Left renal cortex interstitium (tissue), 4 donors: ENCODE measurements around the gene TMPRSS11F. TPM values are rescaled to one million over a fixed set of nuclear protein-coding genes. Genes with fewer than 3 reads are reported as not detected.

Experiments used
- DNase-seq, 4 donors: peaks; one replicate each; pipeline ENCODE4 v3.0.0-alpha.2; 2013; ENCODE audit warnings: low read depth in 4 of 4, low spot score in 2 of 4, missing footprints in 1 of 4
- polyA plus RNA-seq, 4 donors: library from polyadenylated mRNA; unstranded; fragments of 120-200 nt; gene quantifications; one replicate each; pipeline ENCODE4 v1.2.1, GENCODE V29; 2013; ENCODE audit not compliant: insufficient read length in 4 of 4

TMPRSS11F gene
- polyA plus RNA-seq, 4 donors = not detected

DNA sequence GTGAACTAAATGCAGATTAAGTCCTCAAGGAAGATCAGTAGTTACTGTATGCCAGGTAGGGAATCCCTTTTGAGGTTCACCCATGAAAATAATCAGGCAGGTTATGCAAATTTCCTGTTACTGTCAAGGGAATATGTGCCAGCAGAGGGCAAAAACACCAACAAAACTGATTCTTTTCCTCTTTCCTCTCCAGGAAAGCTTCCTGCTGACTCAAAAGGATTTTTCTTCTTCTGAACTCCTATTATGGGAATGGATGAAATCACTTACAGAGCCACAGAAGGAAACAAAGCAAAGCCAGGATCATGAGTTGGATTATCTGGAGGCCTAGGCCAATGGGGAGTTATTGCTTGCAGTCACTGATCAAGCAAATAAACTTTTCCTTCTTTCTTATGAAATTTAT is 49.7 kb downstream of the TMPRSS11F start:
- no peak for DNase-seq

DNA sequence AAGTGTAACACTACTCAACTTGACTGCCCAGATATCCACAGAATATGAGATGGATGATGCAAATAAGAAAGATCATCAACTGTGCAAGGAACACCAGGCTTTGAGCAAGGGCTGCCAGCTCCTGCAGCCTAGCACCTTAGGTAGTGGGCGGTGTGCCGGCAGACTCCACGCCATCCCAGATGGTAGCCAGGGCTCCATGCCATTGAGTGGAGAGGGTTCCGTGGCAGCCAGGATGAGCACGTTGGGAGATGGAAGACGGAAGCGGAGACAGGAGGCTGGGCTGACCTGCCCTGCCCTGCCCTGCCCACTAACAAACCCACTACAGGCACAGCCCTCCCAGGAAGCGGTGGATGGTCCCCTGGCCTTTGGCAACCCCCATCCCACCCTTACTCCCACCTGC is 51.9 kb downstream of the TMPRSS11F start:
- no peak for DNase-seq

- DNase-seq = no peak
Measured at GRCh38 chr4:68077301-68077700, 52.4 kb downstream of the TMPRSS11F start.

- no peak for DNase-seq
Measured at GRCh38 chr4:68076194-68076593, 53.5 kb downstream of the TMPRSS11F start.

- DNase-seq = no peak
Measured at GRCh38 chr4:68074397-68074796, 55.3 kb downstream of the TMPRSS11F start.

DNA sequence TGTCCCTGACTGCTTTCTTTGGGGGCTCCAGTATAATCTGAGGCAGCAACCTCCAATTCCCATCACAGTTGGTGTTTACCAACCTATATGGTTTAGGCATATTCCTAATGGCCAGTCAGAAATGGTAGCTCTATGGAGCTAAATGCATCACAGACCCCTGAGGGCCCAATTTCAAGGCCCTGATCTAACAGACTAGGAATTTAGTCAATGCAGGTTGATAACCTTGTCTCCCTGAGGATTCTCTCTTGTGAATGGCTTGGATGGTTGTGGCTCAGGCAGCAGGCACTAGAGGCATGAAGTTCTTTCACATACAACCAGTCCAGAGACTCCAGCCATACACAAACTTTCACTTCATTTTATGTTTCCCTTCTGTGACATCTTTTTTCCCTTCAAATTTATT is 59.4 kb downstream of the TMPRSS11F start:
- no peak for DNase-seq

GRCh38 chr4:68062501-68062900 is 67.2 kb downstream of the TMPRSS11F start:
- DNase-seq = no peak

DNA sequence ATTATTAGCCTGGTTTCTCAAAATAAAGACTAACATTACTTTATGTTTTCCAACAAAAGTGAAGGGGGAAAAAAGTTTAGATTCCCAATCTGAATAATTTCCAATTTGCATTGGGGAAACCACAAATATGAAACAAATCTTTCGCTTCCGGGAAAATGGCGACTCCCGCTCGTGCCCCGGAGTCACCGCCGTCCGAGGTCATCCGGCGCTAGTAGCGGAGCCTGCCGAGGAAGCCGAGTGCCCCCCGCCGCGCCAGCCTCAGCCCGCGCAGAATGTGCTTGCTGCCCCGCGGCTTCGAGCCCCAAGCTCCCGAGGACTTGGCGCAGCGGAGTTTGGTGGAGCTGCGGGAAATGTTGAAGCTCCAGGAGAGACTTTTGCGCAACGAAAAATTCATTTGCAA is 91.4 kb downstream of the TMPRSS11F start:
- no peak for DNase-seq

DNA sequence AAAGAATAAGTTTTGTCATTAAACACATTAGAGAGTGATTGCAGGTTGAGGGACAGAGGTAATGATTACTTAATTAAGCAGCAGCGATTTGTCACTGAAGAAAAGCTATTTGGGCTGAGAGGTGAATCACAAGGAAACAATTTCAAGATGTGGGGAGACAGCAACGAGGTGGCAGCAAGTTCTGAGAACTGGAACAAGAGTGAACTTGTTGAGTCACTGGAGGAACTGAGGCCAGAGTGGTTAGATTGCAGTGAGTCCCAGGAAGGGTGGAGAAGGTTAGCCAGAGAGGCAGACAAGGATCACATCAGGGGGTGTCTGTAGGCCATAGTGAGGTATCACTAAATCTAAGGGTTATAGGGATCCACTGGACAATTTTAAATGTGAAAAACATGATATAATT is 108.5 kb downstream of the TMPRSS11F start:
- DNase-seq = no peak

DNA sequence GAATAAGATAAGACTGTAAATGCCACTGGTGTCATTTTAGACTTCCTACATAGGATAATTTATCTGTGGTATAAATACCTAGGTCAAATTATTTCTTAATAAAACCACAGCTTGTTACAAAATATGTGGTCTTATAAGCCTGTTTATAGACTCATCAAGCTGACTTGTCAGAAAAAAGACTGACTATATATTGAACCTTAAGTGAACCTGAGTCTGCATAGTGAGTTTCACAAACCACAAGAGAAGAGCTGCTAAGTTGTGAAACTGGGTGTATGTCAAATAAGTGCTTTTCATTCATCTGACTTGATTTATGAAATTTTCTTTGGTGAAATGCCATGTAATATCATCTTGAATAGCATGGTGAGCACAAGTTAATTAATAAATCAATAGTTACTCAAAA is 118.0 kb downstream of the TMPRSS11F start:
- DNase-seq = no peak

Other genes with a start within 250 kb of the TMPRSS11F start
- under 1 TPM in 2 of 4 donors, not detected in 2; 0.27 to 0.29 TPM for gene TMPRSS11D, start 245.9 kb downstream of the TMPRSS11F start, polyA plus RNA-seq
- gene TMPRSS11A, start 166.4 kb downstream of the TMPRSS11F start, polyA plus RNA-seq = under 1 TPM in 2 of 4 donors, not detected in 2; 0.04 to 0.05 TPM
- gene TMPRSS11B, start 115.8 kb upstream of the TMPRSS11F start, polyA plus RNA-seq = under 1 TPM; 0.06 to 0.17 (median 0.11) TPM
- gene YTHDC1, start 220.2 kb upstream of the TMPRSS11F start, polyA plus RNA-seq = 100 to 1,000 TPM; 139 to 206 (median 182) TPM